ENCODE measurements around the gene NHERF1.

Gene NHERF1

GRCh38 chr17:74740173-74740572 is 8.3 kb upstream of the NHERF1 start:
- H3K27ac ChIP-seq (ENCODE audit: low read depth, low read length): no peak overlapping the region

GRCh38 chr17:74740641-74741387 is 7.6 kb upstream of the NHERF1 start:
- no peaks in the 10 kb centered on the region for H3K36me3 ChIP-seq (ENCODE audit: low read length)
- no peak for TF ChIP-seq CTCF (IDR thresholded peaks at IDR 0.05; ENCODE audit: insufficient read depth, low read length, poor library complexity, severe bottlenecking)
- TF ChIP-seq EZH2phosphoT487 (conservative IDR thresholded peaks at IDR 0.05; ENCODE audit: low read length): no peak

More at GRCh38 chr17:74740173-74740572, 8.3 kb upstream of the NHERF1 start:
- Histone ChIP-seq H3K4me3 (ENCODE audit: insufficient read depth, low read length, poor library complexity, severe bottlenecking) (no peak overlapping the region), H3K9me2 (replicated peaks; ENCODE audit: insufficient read depth, low read length) (no peaks in the 10 kb centered on the region), H4K20me1 (ENCODE audit: low read depth, low read length) (no peaks in the 10 kb centered on the region), H3K4me2 (ENCODE audit: low read depth, low read length, poor library complexity, severe bottlenecking) (no peak overlapping the region), H2AFZ (ENCODE audit: low read depth, low read length, severe bottlenecking) (no peak overlapping the region), H3K36me3 (ENCODE audit: low read length) (no peaks in the 10 kb centered on the region), H3K9me3 (ENCODE audit: insufficient read depth, low read length) (no peaks in the 10 kb centered on the region), H3F3A (ENCODE audit: insufficient read depth) (no peaks in the 10 kb centered on the region), H3K9ac (ENCODE audit: low read length) (no peak overlapping the region), H3K79me2 (ENCODE audit: insufficient read depth, low read length) (no peaks in the 10 kb centered on the region), H3K27me3 (ENCODE audit: low read length) (no peaks in the 10 kb centered on the region)
- TF ChIP-seq CTCF (IDR thresholded peaks at IDR 0.05; ENCODE audit: insufficient read depth, low read length, poor library complexity, severe bottlenecking) (no peak), EZH2phosphoT487 (conservative IDR thresholded peaks at IDR 0.05; ENCODE audit: low read length) (no peak)

GRCh38 chr17:74742153-74742515 is 6.3 kb upstream of the NHERF1 start:
- H3K9ac ChIP-seq (ENCODE audit: low read length): no peak overlapping the region
- no peaks in the 10 kb centered on the region for H3K9me3 ChIP-seq (ENCODE audit: insufficient read depth, low read length)
- no peaks in the 10 kb centered on the region for H3K79me2 ChIP-seq (ENCODE audit: insufficient read depth, low read length)
- no peak overlapping the region for H2AFZ ChIP-seq (ENCODE audit: low read depth, low read length, severe bottlenecking)
- no peaks in the 10 kb centered on the region for H4K20me1 ChIP-seq (ENCODE audit: low read depth, low read length)
- H3K4me2 ChIP-seq (ENCODE audit: low read depth, low read length, poor library complexity, severe bottlenecking): peak overlapping the region; percentile 1
- peaks cover under 1% of the 10 kb centered on the region; the same call in 1 of the 2 replicates for H3F3A ChIP-seq (ENCODE audit: insufficient read depth)
- no peak for TF ChIP-seq EZH2phosphoT487 (conservative IDR thresholded peaks at IDR 0.05; ENCODE audit: low read length)
- TF ChIP-seq CTCF (IDR thresholded peaks at IDR 0.05; ENCODE audit: insufficient read depth, low read length, poor library complexity, severe bottlenecking): no peak
- H3K36me3 ChIP-seq (ENCODE audit: low read length): no peaks in the 10 kb centered on the region
- H3K9me2 ChIP-seq (replicated peaks; ENCODE audit: insufficient read depth, low read length): no peaks in the 10 kb centered on the region
- H3K4me3 ChIP-seq (ENCODE audit: insufficient read depth, low read length, poor library complexity, severe bottlenecking): no peak overlapping the region
- H3K27ac ChIP-seq (ENCODE audit: low read depth, low read length): peak overlapping the region; percentile 50
- no peaks in the 10 kb centered on the region for H3K27me3 ChIP-seq (ENCODE audit: low read length)

More at GRCh38 chr17:74740641-74741387, 7.6 kb upstream of the NHERF1 start:
- Histone ChIP-seq H3K9me3 (ENCODE audit: insufficient read depth, low read length) (no peaks in the 10 kb centered on the region), H3K4me2 (ENCODE audit: low read depth, low read length, poor library complexity, severe bottlenecking) (no peak overlapping the region), H4K20me1 (ENCODE audit: low read depth, low read length) (no peaks in the 10 kb centered on the region), H3K79me2 (ENCODE audit: insufficient read depth, low read length) (no peaks in the 10 kb centered on the region), H3K9ac (ENCODE audit: low read length) (no peak overlapping the region), H3F3A (ENCODE audit: insufficient read depth) (no peaks in the 10 kb centered on the region), H3K4me3 (ENCODE audit: insufficient read depth, low read length, poor library complexity, severe bottlenecking) (no peak overlapping the region), H2AFZ (ENCODE audit: low read depth, low read length, severe bottlenecking) (no peak overlapping the region), H3K9me2 (replicated peaks; ENCODE audit: insufficient read depth, low read length) (no peaks in the 10 kb centered on the region), H3K27me3 (ENCODE audit: low read length) (no peaks in the 10 kb centered on the region), H3K27ac (ENCODE audit: low read depth, low read length) (no peak overlapping the region)
